GM12864 (cell line): ENCODE data around the gene MAVS.

Experiments
- DNase-seq: peaks from one replicate; pipeline ENCODE4 v3.0.0-alpha.2; 2011; ENCODE audit warnings: low read depth
- H3K4me3 ChIP-seq: 2 replicates; pipeline ENCODE4 v1.5.1; 2011; ENCODE audit warnings: mild to moderate bottlenecking, low read depth, low read length, control low read depth
- CTCF ChIP-seq: IDR thresholded peaks from 2 replicates; pipeline ENCODE4 v1.5.1; 2011; ENCODE audit warnings: low read depth, mild to moderate bottlenecking, moderate library complexity, low read length, control low read depth, inconsistent platforms; ENCODE audit errors: missing control alignments

The MAVS gene

GRCh38 chr20:3914446-3914845 is 67.8 kb downstream of the MAVS start:
- H3K4me3 ChIP-seq: no peak overlapping the region
- no peak for DNase-seq
- TF ChIP-seq CTCF: no peak

GRCh38 chr20:3915691-3916090 is 69.1 kb downstream of the MAVS start:
- no peak overlapping the region for H3K4me3 ChIP-seq
- no peak for TF ChIP-seq CTCF
- DNase-seq: no peak

- DNase-seq: no peak
- H3K4me3 ChIP-seq: no peak overlapping the region
- no peak for TF ChIP-seq CTCF
These were observed 69.7 kb downstream of the MAVS start for GRCh38 chr20:3916364-3916763.

GRCh38 chr20:3919352-3919751 is 72.7 kb downstream of the MAVS start:
- DNase-seq: no peak
- no peak overlapping the region for H3K4me3 ChIP-seq
- no peak for TF ChIP-seq CTCF

- no peak for DNase-seq
- no peak overlapping the region for H3K4me3 ChIP-seq
- TF ChIP-seq CTCF: no peak
These were observed 75.8 kb downstream of the MAVS start for GRCh38 chr20:3922223-3922982.

GRCh38 chr20:3922983-3923339 is 76.3 kb downstream of the MAVS start:
- no peak overlapping the region for H3K4me3 ChIP-seq
- TF ChIP-seq CTCF: no peak
- no peak for DNase-seq

GRCh38 chr20:3923818-3924217 is 77.2 kb downstream of the MAVS start:
- DNase-seq: no peak
- no peak for TF ChIP-seq CTCF

More at GRCh38 chr20:3923818-3924217, 77.2 kb downstream of the MAVS start:
- no peak overlapping the region for H3K4me3 ChIP-seq
